ENCODE measurements around the gene MRPS2. TPM values are rescaled to one million over a fixed set of nuclear protein-coding genes. Genes with fewer than 3 reads are reported as not detected.

Gene MRPS2
- total and polyA plus RNA-seq, 9 of the 15 experiments (the other 6 are each of a cell fraction or from before 2014, with no cell fraction given) = 8.0 to 167 (median 81.3) TPM

GRCh38 chr9:135468854-135469521, 31.5 kb upstream of the MRPS2 start (continued):
- no peak for TF ChIP-seq MED1 (CRISPR knock-in tag; IDR thresholded peaks at IDR 0.05; ENCODE audit: borderline replicate concordance)
- TF ChIP-seq ZBTB17 (CRISPR knock-in tag; IDR thresholded peaks at IDR 0.05) = no peak
- no peak for TF ChIP-seq FIP1L1 (IDR thresholded peaks at IDR 0.05; ENCODE audit: low read depth, low read length, poor library complexity, severe bottlenecking)
- TF ChIP-seq ZNF75A (CRISPR knock-in tag; IDR thresholded peaks at IDR 0.05) = no peak
- TF ChIP-seq RB1 (IDR thresholded peaks at IDR 0.05; ENCODE audit: low read depth) = no peak
- no peak for TF ChIP-seq CTCF (IDR thresholded peaks at IDR 0.05 in 2 of 3, conservative IDR thresholded peaks at IDR 0.05 in 1 of 3; ENCODE audit: insufficient read depth in 2 of 3, low read depth in 1 of 3, low read length in 3 of 3)
- no peak for TF ChIP-seq CBFB (CRISPR knock-in tag; IDR thresholded peaks at IDR 0.05)
- peak; percentile 90 for TF ChIP-seq NFE2 (IDR thresholded peaks at IDR 0.05; ENCODE audit: low read depth)
- no peak for TF ChIP-seq PHB2 (IDR thresholded peaks at IDR 0.05; ENCODE audit: low read depth)
- TF ChIP-seq, protein P1, sequence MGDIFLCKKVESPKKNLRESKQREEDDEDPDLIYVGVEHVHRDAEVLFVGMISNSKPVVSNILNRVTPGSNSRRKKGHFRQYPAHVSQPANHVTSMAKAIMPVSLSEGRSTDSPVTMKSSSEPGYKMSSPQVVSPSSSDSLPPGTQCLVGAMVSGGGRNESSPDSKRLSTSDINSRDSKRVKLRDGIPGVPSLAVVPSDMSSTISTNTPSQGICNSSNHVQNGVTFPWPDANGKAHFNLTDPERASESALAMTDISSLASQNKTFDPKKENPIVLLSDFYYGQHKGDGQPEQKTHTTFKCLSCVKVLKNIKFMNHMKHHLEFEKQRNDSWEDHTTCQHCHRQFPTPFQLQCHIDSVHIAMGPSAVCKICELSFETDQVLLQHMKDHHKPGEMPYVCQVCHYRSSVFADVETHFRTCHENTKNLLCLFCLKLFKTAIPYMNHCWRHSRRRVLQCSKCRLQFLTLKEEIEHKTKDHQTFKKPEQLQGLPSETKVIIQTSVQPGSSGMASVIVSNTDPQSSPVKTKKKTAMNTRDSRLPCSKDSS (IDR thresholded peaks at IDR 0.05; ENCODE audit: low read depth, partially characterized antibody) = no peak
- TF ChIP-seq, protein P2, sequence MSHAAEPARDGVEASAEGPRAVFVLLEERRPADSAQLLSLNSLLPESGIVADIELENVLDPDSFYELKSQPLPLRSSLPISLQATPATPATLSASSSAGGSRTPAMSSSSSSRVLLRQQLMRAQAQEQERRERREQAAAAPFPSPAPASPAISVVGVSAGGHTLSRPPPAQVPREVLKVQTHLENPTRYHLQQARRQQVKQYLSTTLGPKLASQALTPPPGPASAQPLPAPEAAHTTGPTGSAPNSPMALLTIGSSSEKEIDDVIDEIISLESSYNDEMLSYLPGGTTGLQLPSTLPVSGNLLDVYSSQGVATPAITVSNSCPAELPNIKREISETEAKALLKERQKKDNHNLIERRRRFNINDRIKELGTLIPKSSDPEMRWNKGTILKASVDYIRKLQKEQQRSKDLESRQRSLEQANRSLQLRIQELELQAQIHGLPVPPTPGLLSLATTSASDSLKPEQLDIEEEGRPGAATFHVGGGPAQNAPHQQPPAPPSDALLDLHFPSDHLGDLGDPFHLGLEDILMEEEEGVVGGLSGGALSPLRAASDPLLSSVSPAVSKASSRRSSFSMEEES (CRISPR knock-in tag; IDR thresholded peaks at IDR 0.05) = no peak
- no peak for TF ChIP-seq SIX5 (IDR thresholded peaks at IDR 0.05; ENCODE audit: borderline replicate concordance in 1 of 2, insufficient read depth in 1 of 2, low read depth in 1 of 2, low read length in 2 of 2)
- TF ChIP-seq NFRKB (IDR thresholded peaks at IDR 0.05; ENCODE audit: low read depth) = peak; percentile 62; the same call in 1 of the 2 replicates
- no peak for TF ChIP-seq RHOXF2B (CRISPR knock-in tag; conservative IDR thresholded peaks at IDR 0.05)
- TF ChIP-seq, protein P3, sequence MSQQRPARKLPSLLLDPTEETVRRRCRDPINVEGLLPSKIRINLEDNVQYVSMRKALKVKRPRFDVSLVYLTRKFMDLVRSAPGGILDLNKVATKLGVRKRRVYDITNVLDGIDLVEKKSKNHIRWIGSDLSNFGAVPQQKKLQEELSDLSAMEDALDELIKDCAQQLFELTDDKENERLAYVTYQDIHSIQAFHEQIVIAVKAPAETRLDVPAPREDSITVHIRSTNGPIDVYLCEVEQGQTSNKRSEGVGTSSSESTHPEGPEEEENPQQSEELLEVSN (IDR thresholded peaks at IDR 0.05; ENCODE audit: borderline replicate concordance in 1 of 2, extremely low read depth in 1 of 2, insufficient read depth in 1 of 2, insufficient read length in 1 of 2, low read depth in 1 of 2, low read length in 1 of 2, poor library complexity in 1 of 2, severe bottlenecking in 1 of 2) = peak in 1 of 2 experiments; percentile 62
- TF ChIP-seq SIN3B (IDR thresholded peaks at IDR 0.05; ENCODE audit: low read depth) = no peak
- TF ChIP-seq CEBPZ (IDR thresholded peaks at IDR 0.05; ENCODE audit: borderline replicate concordance, low read depth, low read length) = no peak
- no peak for TF ChIP-seq ZNF764 (CRISPR knock-in tag; IDR thresholded peaks at IDR 0.05; ENCODE audit: low read depth)
